HG02571 (cell line): ENCODE results near the gene NFYC.

Experiments
- ATAC-seq: cut with Tn5 transposase; IDR thresholded peaks from one replicate; pipeline ENCODE4 v1.9.1; 2021; ENCODE audit warnings: mild to moderate bottlenecking, moderate library complexity; ENCODE audit not compliant: unreplicated experiment

NFYC gene

DNA sequence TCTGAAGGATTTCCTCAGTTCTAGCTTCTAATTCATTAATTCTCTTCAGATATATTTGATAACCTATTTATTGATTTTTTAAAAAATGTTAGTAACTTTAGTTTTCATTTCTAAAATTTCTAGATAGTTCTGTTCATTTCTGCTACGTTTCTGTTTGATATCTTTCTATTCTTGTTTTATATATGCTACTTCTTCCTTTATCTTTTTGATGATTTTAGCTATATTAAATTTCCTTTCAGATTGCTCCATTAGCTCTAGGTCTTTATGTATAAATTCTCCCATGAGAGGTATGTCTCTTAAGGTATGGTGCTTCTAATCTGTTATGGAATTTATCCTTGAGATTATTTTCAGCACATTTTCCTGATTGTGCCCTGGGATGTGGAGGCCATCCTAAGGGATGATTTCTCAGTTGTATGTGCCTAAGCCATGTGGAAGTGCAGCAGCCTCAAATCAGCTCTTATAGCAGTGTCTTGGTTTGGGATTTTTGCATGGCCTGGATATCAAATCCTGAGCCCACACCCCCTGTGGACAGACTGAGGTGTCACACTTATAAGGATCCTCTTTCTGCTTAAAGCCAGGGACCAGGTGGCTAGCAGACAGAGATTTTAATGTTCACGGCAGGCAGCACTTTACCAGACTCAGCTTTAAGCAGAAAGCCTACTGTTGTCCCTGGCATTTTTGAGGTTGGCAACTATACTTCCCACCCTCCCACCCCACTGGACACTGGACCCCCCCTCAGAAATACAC is 85.9 kb downstream of the NFYC start:
- no peak for ATAC-seq

GRCh38 chr1:40780678-40781607 is 89.4 kb downstream of the NFYC start:
- no peak for ATAC-seq

- no peak for ATAC-seq
Measured at GRCh38 chr1:40781608-40781971, 90.1 kb downstream of the NFYC start.

DNA sequence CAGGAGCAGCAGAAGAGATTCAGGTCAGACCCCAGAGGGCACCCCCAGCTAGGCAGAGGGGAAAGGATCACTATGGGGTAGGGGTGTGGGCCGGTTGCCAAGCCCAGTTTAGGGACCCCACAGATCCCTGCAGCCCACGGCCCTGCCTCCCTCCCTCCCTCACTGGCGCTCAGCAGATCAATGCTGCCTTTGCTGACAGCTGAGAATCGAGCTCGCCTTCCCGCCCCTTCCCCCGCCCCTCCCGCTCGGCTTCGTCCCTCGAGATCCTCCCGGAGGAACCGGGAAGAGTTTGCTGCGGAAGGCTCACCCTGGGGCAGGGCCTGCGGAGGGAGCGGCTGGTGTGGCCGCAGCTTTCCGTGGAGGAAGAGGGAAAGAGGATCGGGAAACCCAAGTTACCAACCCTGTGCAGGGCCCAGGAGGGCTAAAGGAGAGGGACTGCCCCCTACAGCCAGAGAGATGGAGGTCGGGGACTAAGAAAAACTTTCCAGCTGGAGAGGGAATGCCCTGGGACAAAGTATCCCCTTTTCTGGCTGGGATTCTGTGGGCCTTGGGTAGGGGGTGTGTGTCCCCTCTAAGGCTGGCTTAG is 91.0 kb downstream of the NFYC start:
- no peak for ATAC-seq

- no peak for ATAC-seq
Measured at GRCh38 chr1:40783001-40783905, 91.7 kb downstream of the NFYC start, which contains the start of gene KCNQ4. Gene KCNQ4 (plus strand): TSS chr1:40783787. CDS start chr1:40784094, 307 bp downstream.

DNA sequence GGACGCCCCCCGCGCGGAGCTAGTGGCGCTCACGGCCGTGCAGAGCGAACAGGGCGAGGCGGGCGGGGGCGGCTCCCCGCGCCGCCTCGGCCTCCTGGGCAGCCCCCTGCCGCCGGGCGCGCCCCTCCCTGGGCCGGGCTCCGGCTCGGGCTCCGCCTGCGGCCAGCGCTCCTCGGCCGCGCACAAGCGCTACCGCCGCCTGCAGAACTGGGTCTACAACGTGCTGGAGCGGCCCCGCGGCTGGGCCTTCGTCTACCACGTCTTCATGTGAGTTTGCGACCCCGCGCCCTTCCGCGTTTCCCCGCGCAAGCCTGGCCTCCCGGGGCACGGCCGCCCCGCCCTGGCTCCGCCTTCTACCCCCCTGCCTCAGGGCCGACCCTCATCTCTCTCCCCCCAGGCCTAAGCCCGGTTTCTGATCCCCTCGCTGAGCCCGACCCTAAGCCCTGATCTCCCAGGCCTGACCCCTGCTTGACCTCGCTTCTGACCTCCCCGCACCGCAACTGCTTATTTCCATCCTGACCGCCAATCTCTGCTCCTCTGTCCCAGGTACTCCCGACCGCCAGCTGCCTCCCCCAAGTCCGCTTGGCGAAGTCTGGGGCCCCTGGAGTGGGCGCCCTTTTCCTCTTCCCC is 92.8 kb downstream of the NFYC start:
- no peak for ATAC-seq

- no peak for ATAC-seq
Measured at GRCh38 chr1:40784771-40785151, 93.3 kb downstream of the NFYC start.

- ATAC-seq = no peak
Measured at GRCh38 chr1:40785446-40785845, 93.9 kb downstream of the NFYC start.

DNA sequence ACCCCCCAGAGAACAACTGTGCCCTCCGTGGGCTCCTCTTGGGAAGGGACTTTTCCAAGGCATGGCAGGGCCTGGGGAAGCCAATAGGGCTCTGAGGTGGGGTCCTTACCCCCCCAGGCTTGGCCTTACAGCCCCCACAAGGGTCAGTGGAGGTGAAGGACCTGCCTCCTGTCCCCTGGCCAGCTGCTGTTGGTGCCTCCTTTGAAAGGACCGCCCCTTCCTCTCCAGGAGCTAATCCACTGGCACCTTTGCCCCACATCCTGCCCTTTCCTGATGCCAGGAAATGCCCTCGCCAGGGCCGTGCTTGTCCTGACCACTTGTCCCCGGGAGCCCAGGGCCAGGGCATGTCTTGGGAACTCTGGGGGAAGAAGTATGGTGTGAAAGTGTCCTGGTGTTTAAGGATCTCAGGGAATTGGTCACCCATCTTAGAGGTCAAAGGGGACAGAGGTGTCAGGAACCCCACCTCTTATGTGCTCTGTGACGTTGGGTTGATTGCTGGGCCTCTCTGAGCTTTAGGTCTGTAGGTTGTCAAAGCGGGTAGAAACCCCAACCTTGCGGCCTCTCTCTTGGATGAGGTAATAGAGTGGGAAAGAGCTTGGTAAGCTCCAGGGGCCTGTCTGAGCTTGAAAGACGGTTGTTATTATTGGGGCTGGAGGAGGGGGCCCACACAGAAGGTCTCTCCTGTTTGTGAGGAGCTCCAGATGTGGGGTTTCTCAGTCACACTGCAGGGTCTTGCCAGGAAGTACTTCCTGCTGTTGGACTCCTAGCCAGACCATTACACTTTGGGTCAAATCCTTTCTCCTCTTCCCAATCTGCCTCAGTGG is 94.9 kb downstream of the NFYC start:
- ATAC-seq = no peak

GRCh38 chr1:40786995-40787705 is 95.6 kb downstream of the NFYC start:
- no peak for ATAC-seq

DNA sequence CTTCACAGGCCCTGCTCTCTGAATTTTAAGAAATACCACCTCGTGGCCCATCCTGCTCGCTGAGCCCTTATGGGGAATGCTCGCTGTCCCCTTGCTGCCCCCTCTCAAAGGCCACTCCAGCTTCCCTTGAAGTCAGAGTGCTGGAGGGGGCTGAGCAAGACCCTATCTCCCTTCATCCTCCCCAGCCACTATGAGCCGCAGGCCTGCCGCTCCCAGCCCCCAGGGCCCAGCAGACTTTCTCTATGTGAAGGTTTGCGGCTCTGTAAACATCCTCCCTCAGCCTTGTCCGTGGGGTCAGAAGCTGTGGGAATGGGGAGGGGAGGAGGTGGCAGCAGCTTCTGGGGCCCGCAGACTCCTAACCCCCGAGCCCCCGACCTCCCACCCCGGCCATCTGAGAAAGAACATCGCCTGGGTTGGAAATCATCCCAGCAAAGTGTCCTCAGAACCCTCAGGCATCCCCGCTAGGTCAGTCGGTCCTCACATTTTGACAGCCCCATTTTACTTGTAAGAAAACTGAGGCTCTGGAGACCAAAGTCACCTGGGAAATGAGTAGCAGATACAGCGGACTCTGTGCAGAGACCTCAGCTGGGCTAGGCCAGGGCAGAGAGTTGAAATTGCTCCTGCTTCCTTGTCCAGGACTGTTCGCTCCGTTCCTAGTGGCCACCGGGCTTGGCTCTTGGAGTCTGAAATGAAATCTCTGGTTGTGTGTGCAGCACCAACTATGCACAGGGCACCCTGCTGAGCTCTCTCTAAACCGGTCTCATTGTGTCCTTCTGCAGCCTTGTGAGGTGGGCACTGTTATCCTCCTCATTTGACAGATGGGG is 96.4 kb downstream of the NFYC start:
- no peak for ATAC-seq

DNA sequence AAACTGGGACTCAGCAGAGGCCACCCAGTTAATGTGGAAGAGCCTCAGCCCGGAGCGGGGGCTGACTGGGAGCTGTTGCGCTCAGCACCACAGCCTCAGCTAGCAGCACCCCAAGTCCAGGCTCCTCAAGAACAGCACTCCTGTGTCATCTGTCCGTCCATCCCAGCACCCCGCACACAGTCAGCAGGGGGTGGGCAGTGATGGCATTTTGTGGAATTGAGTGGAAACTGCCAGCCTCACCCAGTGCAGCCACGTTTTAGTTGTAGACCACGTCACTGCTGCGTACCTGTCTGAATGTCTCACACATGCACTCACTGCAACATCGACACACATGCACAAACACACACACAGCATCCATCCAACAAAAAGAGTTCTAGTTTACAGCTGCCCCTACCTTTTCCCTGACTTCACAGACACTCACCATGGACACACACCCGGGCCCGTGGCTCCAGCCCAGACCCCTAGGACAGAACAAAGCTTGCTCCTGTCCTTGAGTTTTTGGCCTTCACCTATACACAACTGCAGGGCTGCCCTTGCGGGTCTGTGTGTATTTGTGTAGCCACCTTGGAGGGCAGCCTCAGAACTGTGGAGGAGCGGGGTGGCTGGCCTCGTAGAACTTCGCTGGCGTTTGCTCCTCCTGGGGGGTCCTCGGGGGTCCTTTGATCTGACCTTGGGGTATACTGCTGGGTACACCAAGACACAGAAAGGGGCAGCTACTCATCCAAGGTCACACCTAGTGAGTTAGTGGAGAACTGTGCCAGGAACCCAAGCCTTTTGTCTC is 97.2 kb downstream of the NFYC start:
- no peak for ATAC-seq

DNA sequence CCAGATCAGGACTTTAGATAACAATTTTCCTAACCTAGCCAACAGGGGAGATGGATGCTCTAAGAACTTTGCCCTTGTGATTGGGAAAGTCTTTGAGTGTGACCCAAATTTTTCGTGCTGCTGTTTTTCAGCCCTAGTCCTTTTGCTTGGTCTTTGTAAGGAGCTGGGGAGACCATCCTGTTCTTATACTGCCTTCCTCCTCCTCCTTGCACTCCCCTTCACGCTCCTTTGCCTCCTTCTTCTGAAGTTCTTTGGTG is 97.8 kb downstream of the NFYC start:
- ATAC-seq = no peak

- ATAC-seq = no peak
Measured at GRCh38 chr1:40789661-40790430, 98.3 kb downstream of the NFYC start.

DNA sequence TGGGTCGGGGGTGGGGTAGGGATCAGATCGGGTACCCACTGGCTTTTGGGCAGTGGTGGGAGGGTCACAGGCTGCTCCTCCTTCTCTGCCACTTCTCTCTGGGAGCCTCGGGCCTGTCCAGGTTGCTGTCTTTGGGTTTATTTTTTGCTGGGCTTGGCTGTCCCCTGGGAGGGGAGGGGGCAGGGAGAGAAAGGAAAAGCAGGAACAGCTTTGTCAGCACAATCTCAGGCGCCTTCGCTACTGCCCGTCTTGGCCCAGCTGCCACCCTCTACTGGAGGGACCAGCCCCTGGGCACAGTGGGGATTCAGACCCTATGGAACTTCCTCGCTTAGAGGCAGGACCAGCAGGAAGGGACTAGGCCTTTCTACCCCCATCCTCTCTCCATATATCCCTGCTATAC is 100.5 kb downstream of the NFYC start:
- no peak for ATAC-seq

- ATAC-seq = no peak
Measured at GRCh38 chr1:40793617-40794016, 102.1 kb downstream of the NFYC start.

GRCh38 chr1:40794048-40794447 is 102.5 kb downstream of the NFYC start:
- ATAC-seq = no peak
